C4-2B (cell line): ENCODE data around the gene MED22.

Source experiments
- ZFX ChIP-seq: fragments of 450-650 bp; IDR thresholded peaks from 2 replicates; pipeline ENCODE4 v1.6.1; 2017
- TF ChIP-seq, protein P1 (sequence below): fragments of 450-650 bp; conservative IDR thresholded peaks from 2 replicates; pipeline ENCODE4 v1.5.1; 2017; ENCODE audit warnings: mild to moderate bottlenecking

DNA sequence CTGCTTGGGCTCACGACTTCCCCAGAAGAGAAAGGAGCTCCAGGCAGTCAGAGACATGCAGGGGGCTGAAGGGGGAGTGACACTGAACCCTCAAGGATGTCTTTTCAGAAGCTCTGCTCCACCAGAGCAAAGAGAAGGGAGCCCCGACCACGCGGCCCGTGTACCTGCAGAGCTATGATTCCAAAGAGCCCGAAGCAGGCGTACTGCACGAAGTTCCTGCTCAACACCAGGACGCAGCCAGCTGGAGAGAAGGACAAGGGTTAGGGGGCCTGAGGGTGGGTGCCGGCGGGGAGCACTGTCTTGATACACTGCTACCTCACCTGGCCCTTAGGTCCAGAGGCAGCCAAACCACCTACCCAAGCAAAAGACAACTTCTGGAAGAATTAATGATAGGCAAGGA, 18.5 kb upstream of the MED22 start:
- TF ChIP-seq, protein P1, sequence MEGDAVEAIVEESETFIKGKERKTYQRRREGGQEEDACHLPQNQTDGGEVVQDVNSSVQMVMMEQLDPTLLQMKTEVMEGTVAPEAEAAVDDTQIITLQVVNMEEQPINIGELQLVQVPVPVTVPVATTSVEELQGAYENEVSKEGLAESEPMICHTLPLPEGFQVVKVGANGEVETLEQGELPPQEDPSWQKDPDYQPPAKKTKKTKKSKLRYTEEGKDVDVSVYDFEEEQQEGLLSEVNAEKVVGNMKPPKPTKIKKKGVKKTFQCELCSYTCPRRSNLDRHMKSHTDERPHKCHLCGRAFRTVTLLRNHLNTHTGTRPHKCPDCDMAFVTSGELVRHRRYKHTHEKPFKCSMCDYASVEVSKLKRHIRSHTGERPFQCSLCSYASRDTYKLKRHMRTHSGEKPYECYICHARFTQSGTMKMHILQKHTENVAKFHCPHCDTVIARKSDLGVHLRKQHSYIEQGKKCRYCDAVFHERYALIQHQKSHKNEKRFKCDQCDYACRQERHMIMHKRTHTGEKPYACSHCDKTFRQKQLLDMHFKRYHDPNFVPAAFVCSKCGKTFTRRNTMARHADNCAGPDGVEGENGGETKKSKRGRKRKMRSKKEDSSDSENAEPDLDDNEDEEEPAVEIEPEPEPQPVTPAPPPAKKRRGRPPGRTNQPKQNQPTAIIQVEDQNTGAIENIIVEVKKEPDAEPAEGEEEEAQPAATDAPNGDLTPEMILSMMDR: no peak
- TF ChIP-seq ZFX: no peak
